ENCODE data around the gene DOCK11. TPM values are rescaled to one million over a fixed set of nuclear protein-coding genes. Genes with fewer than 3 reads are reported as not detected.
"Not testable (repeated sequence)": the region's sequence is repeated elsewhere in the genome, so short reads cannot be mapped to it uniquely, and the experiment has no call there.

DOCK11 gene
- total RNA-seq, 1 experiment from 2014 or later, result 13.1 TPM

DNA sequence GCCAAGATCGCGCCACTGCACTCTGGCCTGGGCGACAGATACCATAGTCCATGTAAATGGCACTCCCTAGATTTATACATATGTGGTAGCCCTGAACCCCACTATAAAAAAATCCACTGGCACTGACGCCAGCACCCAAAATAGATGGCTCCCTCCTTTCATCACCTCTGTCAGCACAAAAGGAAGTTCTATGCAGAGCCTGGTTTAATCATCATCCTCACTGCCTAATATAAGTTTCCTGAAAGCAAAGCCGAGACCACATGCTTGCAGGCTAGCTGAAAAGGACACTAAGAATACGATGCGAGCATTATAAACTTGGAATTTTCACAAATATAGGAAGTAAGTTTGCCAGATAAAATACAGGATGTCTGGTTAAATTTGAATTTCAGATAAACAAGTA lies 27.5 kb upstream of the DOCK11 start:
- Mint-ChIP-seq H3K27me3 (ENCODE audit: low read depth) (no peaks in the 10 kb centered on the region), H3K36me3 (no peaks in the 10 kb centered on the region), H3K9me3 (peaks cover 3% of the 10 kb centered on the region; the same call in 1 of the 2 replicates), H3K27ac (no peak overlapping the region), H3K4me1 (no peaks in the 10 kb centered on the region), H3K4me3 (no peak overlapping the region)
- no peak for DNase-seq (ENCODE audit: low spot score)
- TF ChIP-seq ZNF138 (CRISPR knock-in tag; conservative IDR thresholded peaks at IDR 0.05), result no peak
- ATAC-seq, result no peak
- POLR2A ChIA-PET, result no interaction called here
- CTCF ChIA-PET, result no interaction called here

- DNase-seq (ENCODE audit: low spot score); H3K9me3 Mint-ChIP-seq; ATAC-seq; H3K4me3 Mint-ChIP-seq; POLR2A ChIA-PET; H3K36me3 Mint-ChIP-seq; H3K4me1 Mint-ChIP-seq; H3K27me3 Mint-ChIP-seq (ENCODE audit: low read depth); H3K27ac Mint-ChIP-seq: not testable (repeated sequence)
- peak; percentile 34 for TF ChIP-seq NFYB (CRISPR knock-in tag; conservative IDR thresholded peaks at IDR 0.05; ENCODE audit: low read depth)
- CTCF ChIA-PET, result interaction anchor here (0.9 kb wide), 1 partner anchor 11 kb away, joined by 4 read pairs; no protein-coding TSS in a partner anchor
Observed at GRCh38 chrX:118470721-118471347, 24.8 kb upstream of the DOCK11 start.

DNA sequence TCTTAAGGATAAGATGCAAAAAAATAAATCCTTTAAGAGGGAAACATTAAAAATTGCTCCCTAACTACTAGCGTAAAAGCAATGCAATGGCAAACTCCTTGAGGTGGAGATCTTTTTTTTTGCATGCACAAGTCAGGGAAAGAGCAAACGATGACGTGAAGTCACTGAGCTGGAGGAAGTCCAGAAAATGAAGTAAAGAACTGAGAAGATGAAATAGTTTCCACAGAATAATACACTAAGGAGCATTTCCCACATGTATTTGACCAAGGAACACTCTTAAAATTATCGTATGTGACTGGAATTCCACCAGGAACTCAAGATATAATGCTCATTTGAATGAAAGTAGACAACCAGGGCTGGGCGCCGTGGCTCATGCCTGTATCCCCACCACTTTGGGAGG lies 21.0 kb upstream of the DOCK11 start:
- Mint-ChIP-seq H3K27me3 (ENCODE audit: low read depth) (no peaks in the 10 kb centered on the region), H3K36me3 (no peaks in the 10 kb centered on the region), H3K4me1 (no peaks in the 10 kb centered on the region), H3K4me3 (no peak overlapping the region), H3K9me3 (peaks cover 3% of the 10 kb centered on the region; the same call in 1 of the 2 replicates), H3K27ac (no peak overlapping the region)
- DNase-seq (ENCODE audit: low spot score) (no peak), ATAC-seq (no peak)
- TF ChIP-seq TEAD1 (CRISPR knock-in tag; IDR thresholded peaks at IDR 0.05) (no peak), ZNF671 (CRISPR knock-in tag; IDR thresholded peaks at IDR 0.05) (no peak), TP53 (CRISPR knock-in tag; IDR thresholded peaks at IDR 0.05) (no peak), TCF7 (CRISPR knock-in tag; IDR thresholded peaks at IDR 0.05; ENCODE audit: low read depth) (no peak), NFE2L1 (CRISPR knock-in tag; IDR thresholded peaks at IDR 0.05) (no peak), MLX (CRISPR knock-in tag; IDR thresholded peaks at IDR 0.05) (no peak), ATF3 (CRISPR knock-in tag; conservative IDR thresholded peaks at IDR 0.05) (no peak), MYBL2 (CRISPR knock-in tag; IDR thresholded peaks at IDR 0.05) (no peak), NFYB (CRISPR knock-in tag; conservative IDR thresholded peaks at IDR 0.05; ENCODE audit: low read depth) (no peak), ZSCAN18 (CRISPR knock-in tag; IDR thresholded peaks at IDR 0.05) (no peak), ZNF281 (CRISPR knock-in tag; IDR thresholded peaks at IDR 0.05) (no peak), ZBTB21 (CRISPR knock-in tag; IDR thresholded peaks at IDR 0.05; ENCODE audit: borderline replicate concordance) (no peak), PRRX2 (CRISPR knock-in tag; IDR thresholded peaks at IDR 0.05) (no peak), FOXP4 (CRISPR knock-in tag; IDR thresholded peaks at IDR 0.05) (no peak), EMX1 (CRISPR knock-in tag; IDR thresholded peaks at IDR 0.05) (no peak), NR1H2 (CRISPR knock-in tag; IDR thresholded peaks at IDR 0.05) (no peak), ZNF425 (CRISPR knock-in tag; conservative IDR thresholded peaks at IDR 0.05) (no peak), ZNF263 (CRISPR knock-in tag; IDR thresholded peaks at IDR 0.05; ENCODE audit: low read depth) (no peak)
- TF ChIP-seq, protein P1, sequence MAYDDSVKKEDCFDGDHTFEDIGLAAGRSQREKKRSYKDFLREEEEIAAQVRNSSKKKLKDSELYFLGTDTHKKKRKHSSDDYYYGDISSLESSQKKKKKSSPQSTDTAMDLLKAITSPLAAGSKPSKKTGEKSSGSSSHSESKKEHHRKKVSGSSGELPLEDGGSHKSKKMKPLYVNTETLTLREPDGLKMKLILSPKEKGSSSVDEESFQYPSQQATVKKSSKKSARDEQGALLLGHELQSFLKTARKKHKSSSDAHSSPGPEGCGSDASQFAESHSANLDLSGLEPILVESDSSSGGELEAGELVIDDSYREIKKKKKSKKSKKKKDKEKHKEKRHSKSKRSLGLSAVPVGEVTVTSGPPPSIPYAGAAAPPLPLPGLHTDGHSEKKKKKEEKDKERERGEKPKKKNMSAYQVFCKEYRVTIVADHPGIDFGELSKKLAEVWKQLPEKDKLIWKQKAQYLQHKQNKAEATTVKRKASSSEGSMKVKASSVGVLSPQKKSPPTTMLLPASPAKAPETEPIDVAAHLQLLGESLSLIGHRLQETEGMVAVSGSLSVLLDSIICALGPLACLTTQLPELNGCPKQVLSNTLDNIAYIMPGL (CRISPR knock-in tag; IDR thresholded peaks at IDR 0.05), result no peak
- CTCF ChIA-PET, result no interaction called here
- POLR2A ChIA-PET, result no interaction called here
